NT2/D1 (cell line): ENCODE results near the gene PPIH.
A peak's percentile ranks its signal among the peaks of the same experiment; 100 is the strongest.
"Not testable (repeated sequence)": the region's sequence is repeated elsewhere in the genome, so short reads cannot be mapped to it uniquely, and the experiment has no call there.

Experiments used
- DNase-seq: peaks from one replicate; pipeline ENCODE4 v3.0.0-alpha.2; 2011; ENCODE audit warnings: low read depth, low spot score
- H3K27me3 ChIP-seq: 2 replicates; pipeline ENCODE4 v1.6.0; 2011; ENCODE audit warnings: mild to moderate bottlenecking; ENCODE audit not compliant: insufficient read length, insufficient read depth
- H3K36me3 ChIP-seq: 2 replicates; pipeline ENCODE4 v1.6.1; 2011; ENCODE audit warnings: mild to moderate bottlenecking, low read length, mixed read lengths; ENCODE audit not compliant: insufficient read depth, insufficient read length
- H3K4me1 ChIP-seq: 2 replicates; pipeline ENCODE4 v1.5.1; 2011; ENCODE audit not compliant: insufficient read depth, insufficient read length
- H3K4me3 ChIP-seq: 2 replicates; pipeline ENCODE4 v1.5.1; 2011; ENCODE audit warnings: low read depth; ENCODE audit not compliant: insufficient read length
- H3K9ac ChIP-seq: 2 replicates; pipeline ENCODE4 v1.6.0; 2011; ENCODE audit warnings: low read depth; ENCODE audit not compliant: insufficient read length
- H3K9me3 ChIP-seq: 2 replicates; pipeline ENCODE4 v1.5.1; 2011; ENCODE audit warnings: mild to moderate bottlenecking, low read length; ENCODE audit not compliant: insufficient read depth
- SUZ12 ChIP-seq: IDR thresholded peaks from 2 replicates; pipeline ENCODE4 v1.6.1; 2011; ENCODE audit not compliant: insufficient read length, insufficient read depth; ENCODE audit errors: extremely low read depth
- YY1 ChIP-seq: IDR thresholded peaks from 2 replicates; pipeline ENCODE4 v1.6.1; 2011; ENCODE audit not compliant: insufficient read length, insufficient read depth
- ZNF274 ChIP-seq: IDR thresholded peaks from 2 replicates; pipeline ENCODE4 v1.6.1; 2011; ENCODE audit warnings: mild to moderate bottlenecking, low read depth, low read length

PPIH gene

DNA sequence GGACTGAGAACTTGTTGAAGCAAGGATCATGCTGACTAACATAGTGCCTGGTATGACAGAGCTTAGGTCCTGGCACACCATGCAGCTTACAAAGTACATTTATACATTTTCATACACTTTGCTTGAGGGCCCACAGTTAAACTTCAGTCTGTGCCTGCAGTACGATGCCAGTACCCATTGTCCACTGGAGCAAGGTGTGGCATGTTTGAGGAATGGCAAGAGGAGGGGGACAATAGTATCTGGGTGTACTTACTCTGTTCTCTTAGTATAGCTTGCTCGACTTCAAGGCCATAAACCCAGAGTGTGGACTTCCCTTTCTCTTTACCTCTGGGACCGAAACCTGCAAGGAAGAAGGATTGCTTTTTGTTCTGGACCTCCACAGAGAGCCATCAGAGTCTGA is 17.2 kb downstream of the PPIH start:
- no peak for DNase-seq
- no peaks in the 10 kb centered on the region for H3K27me3 ChIP-seq
- peaks cover 58% of the 10 kb centered on the region for H3K36me3 ChIP-seq

DNA sequence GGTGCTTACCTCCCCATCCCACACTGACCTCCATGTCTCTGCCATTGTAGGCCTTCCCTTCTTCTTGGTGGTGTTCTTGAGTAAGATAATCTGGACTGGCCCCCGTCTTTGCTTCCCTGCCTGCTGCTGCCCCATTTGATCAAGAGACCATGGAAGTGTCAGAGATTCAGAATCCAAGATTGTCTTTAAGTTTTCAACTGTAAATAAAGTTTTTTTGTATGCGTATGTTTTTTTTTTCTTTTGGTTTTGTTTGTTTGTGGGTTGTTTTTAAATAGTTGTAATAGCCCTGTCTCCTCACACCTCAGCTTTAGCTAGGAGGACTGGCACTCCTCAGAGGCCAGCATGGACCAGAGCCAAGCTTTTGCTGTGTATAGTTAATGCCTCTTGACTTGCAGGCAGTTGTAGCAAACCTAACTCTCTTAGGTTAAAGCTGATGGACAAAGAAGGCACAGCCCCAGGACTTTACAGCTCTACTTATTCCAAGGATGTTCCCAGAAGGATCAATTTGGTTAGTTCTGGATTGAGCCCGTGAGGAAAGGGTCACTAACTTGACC is 18.4 kb downstream of the PPIH start:
- Histone ChIP-seq H3K9ac (no peak overlapping the region), H3K27me3 (no peaks in the 10 kb centered on the region), H3K4me1 (no peaks in the 10 kb centered on the region), H3K9me3 (no peaks in the 10 kb centered on the region), H3K36me3 (peaks cover 52% of the 10 kb centered on the region), H3K4me3 (no peak overlapping the region)
- no peak for DNase-seq
- TF ChIP-seq YY1 (no peak), ZNF274 (no peak), SUZ12 (no peak)

More for the DNA sequence above, 17.2 kb downstream of the PPIH start:
- H3K9ac ChIP-seq, result no peak overlapping the region
- no peak overlapping the region for H3K4me3 ChIP-seq
- H3K9me3 ChIP-seq, result no peaks in the 10 kb centered on the region
- TF ChIP-seq SUZ12 (no peak), YY1 (no peak), ZNF274 (no peak)
- no peaks in the 10 kb centered on the region for H3K4me1 ChIP-seq

DNA sequence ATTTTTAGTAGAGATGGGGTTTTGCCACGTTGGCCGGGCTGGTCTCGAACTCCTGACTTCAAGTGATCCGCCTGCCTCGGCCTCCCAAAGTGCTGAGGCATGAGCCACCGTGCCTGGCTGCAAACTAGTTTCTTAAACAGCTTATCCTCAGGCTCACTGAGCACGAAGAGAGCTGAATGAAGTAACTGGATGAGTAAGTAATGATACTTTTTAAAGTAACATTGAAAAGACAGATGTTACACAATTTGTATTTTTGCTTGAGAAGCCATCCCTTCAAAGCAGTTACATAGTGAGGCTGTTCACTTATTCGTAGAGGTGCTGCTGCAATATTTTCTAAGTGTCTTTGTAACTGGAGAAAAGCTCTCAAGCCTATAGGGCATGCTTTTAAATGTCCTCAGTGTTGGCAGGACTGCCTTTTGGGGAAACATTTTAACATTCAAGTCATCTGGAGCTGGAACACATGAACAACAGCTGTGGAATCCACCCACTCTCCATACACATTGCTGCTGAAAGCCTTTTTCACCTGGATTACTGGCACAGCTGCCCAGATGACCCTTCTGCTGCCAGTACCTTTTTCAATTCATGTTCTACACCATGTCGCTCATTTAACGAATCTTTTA is 21.3 kb downstream of the PPIH start:
- TF ChIP-seq SUZ12 (no peak), YY1 (no peak), ZNF274 (no peak)
- H3K4me3 ChIP-seq, result no peak overlapping the region
- H3K27me3 ChIP-seq, result no peaks in the 10 kb centered on the region
- peaks cover 45% of the 10 kb centered on the region for H3K36me3 ChIP-seq
- no peak overlapping the region for H3K9ac ChIP-seq
- no peak for DNase-seq
- no peaks in the 10 kb centered on the region for H3K9me3 ChIP-seq
- no peaks in the 10 kb centered on the region for H3K4me1 ChIP-seq

DNA sequence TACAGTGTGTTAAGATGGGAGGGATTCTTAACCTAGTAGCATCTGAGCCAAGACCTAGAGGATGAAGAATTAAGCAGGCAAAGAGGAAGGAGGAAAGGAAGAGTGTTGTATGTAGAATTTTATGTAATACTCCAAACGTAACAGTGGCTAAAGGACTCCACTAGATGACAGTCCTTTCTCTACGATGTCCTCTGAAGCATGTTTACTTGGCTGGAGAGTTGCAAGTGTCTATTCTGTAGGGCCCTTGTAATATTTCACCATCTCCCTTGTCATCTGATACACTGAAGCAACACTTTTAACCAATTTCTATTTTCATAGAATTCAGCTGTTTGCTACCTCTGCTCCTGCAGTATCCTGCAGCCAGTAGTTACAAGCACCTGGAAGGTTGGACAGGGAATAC is 21.8 kb downstream of the PPIH start:
- Histone ChIP-seq H3K9ac (no peak overlapping the region), H3K9me3 (no peaks in the 10 kb centered on the region), H3K4me1 (no peaks in the 10 kb centered on the region), H3K27me3 (no peaks in the 10 kb centered on the region), H3K36me3 (peaks cover 45% of the 10 kb centered on the region), H3K4me3 (no peak overlapping the region)
- TF ChIP-seq SUZ12, result no peak
- no peak for TF ChIP-seq ZNF274
- TF ChIP-seq YY1, result no peak
- DNase-seq, result no peak

DNA sequence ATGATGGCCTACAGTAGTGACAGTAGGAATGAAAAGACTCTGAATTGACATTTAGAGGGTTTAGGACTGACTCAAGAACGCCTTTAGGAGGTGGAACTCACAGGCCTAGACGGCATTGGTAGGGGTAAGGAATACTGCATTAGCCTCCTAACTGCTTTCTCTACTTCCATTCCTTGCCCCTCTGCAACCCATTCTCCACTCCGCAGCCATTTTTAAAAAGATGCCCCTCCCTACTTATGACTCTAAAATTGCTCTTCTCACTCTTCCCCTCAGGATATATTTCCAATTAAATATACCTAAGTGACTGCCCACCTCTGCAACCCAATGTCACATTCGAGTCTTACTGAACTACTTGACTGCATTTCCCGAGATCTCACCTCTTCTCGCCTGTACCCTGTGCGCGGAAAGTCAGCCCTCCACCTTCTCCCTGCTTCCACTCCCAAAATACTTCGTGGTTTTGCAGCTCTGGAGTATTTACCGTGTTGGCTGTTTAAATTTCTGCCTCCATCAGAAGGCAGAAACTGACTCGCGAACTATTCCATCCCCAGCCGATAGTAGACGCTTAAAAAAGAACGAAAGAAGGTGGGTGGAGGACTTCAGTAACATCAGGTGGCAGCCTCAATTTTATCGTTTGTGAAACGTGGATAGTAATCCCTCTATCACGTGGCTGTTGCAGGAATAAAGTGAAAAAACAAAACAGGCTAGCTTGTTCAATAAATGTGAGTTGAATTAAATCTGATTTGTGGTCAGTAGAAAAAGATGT is 22.9 kb downstream of the PPIH start:
- H3K4me3 ChIP-seq, result peak overlapping the region; percentile 91
- no peak for DNase-seq
- no peaks in the 10 kb centered on the region for H3K9me3 ChIP-seq
- H3K9ac ChIP-seq, result peak overlapping the region; percentile 96
- H3K4me1 ChIP-seq, result no peaks in the 10 kb centered on the region
- TF ChIP-seq YY1, result no peak
- TF ChIP-seq ZNF274, result no peak
- no peak for TF ChIP-seq SUZ12
- H3K36me3 ChIP-seq, result peaks cover 45% of the 10 kb centered on the region
- H3K27me3 ChIP-seq, result no peaks in the 10 kb centered on the region

DNA sequence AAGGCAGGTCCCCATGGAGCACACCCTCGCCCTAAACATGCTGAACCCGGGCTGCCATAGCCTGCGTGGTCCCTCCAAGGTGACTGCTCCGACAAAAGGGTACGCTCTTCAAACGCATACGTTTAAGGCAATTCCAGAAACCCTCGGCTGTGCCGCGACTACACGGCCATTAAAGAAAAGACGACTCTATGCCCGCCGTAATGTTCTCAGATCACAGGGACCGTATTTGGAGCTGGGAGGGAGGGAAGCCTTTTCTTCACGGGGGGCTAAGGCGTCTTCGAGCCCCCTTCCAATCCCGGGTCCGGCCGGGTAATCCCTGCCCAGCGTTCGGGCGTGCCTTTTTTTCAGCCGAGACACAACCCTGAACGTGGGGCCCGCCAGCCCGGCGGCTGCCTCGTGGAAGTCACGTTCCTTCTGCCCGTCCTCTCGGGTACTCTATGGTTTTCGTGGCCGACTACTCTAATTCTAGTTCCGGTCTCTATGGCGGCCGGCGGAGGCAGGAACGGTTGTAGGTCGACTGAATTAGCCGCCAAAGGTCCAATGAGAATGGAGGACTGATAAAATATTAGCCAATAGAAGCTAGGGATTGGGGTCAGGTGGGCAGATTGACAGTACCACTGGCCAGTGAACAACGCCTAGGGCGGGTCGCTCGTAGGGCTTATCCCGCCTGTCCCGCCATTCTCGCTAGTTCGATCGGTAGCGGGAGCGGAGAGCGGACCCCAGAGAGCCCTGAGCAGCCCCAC is 23.7 kb downstream of the PPIH start, which contains the start of gene YBX1:
Gene YBX1 (plus strand): TSS at position 678 of the 743 bp plus-strand sequence. CDS start 148 bp downstream, outside the sequence.
- peak; percentile 99 for DNase-seq
- no peaks in the 10 kb centered on the region for H3K27me3 ChIP-seq
- H3K36me3 ChIP-seq, result peaks cover 46% of the 10 kb centered on the region
- H3K9ac ChIP-seq, result peak within 1 kb of the TSS; percentile 96
- H3K4me3 ChIP-seq, result peak within 1 kb of the TSS; percentile 91
- H3K9me3 ChIP-seq, result no peaks in the 10 kb centered on the region
- TF ChIP-seq ZNF274 (no peak), YY1 (peak; percentile 55), SUZ12 (no peak)
- H3K4me1 ChIP-seq, result no peaks in the 10 kb centered on the region

DNA sequence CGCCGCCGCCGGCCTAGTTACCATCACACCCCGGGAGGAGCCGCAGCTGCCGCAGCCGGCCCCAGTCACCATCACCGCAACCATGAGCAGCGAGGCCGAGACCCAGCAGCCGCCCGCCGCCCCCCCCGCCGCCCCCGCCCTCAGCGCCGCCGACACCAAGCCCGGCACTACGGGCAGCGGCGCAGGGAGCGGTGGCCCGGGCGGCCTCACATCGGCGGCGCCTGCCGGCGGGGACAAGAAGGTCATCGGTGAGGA is 24.2 kb downstream of the PPIH start:
- H3K9me3 ChIP-seq, H3K4me1 ChIP-seq, H3K27me3 ChIP-seq, DNase-seq: not testable (repeated sequence)
- Histone ChIP-seq H3K9ac (peak overlapping the region; percentile 96), H3K4me3 (peak overlapping the region; percentile 91), H3K36me3 (peaks cover 46% of the 10 kb centered on the region)
